Cortex of kidney (tissue), 1 donor: ENCODE data around the gene RBM17.
"Not testable (repeated sequence)": the region's sequence is repeated elsewhere in the genome, so short reads cannot be mapped to it uniquely, and the experiment has no call there.

Experiments used
- DNase-seq: peaks from one replicate; lab custom pipeline; 2025; lab: John Stamatoyannopoulos, UW

Gene RBM17

DNA sequence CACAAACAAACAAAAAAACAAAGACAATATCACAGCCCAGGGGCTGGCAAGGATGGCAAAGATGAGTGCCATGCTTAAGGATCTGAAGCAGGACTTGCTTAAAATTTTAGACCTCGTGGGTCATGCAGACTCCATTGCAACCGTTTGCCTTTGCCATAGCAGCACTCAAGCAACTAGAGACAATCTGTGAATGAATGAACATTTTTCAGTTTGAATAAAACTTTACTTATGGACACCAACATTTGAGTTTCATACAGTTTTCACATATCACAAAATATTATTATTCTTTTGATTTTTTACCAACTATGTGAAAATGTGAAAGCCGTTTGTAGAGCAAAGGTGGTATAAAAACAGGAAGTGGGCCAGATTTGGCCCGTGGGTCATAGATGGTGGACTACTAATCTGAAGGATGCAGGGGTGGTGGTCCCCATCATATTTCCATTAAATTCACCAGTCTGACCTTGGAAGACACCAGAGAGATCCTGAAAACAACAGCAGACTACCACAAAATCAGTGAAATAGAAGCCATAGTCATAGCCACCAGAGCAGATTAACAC is 8.3 kb upstream of the RBM17 start:
- no peak for DNase-seq

DNA sequence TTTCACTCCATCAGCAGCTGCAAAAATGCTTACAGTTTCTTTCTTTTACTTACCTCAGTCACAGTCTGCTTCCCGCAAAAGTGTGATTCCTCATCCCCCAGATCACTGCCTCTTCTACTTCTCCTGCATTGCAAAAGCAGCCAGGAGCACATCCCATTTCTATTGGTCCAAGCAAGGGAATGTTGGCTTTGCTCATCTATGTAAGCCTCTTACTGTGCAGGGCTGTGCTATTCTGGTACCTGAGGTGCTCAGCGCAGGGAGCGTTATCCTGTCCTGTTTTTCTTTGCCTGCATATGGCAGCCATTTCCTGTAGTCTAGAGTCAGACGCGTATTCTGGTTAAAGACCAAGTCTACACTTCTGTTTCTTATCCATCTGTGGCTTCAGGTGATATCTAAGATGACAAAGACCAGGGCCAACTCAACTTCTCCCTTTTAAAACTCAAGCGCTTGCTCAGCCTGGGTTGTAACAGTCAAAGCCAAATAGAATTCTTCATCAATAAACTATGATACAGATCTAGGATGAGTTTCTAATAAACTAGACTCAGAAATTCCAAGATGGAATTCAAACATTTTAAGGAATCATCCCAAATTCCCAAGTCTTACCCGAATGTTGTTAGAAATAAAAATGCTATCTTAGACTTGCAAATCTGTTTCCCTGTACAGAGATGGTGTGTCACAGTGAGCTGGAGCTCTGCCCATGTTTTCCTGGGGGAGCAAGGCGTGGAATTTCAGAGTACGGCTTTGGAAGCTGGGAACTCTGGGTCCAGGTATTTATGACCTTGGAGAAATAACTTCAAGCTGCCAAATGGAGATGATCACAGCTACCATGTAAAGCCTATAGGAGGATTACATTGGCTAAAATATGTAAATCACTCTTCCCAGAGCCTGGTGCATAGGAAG is 6.1 kb upstream of the RBM17 start:
- no peak for DNase-seq

- no peak for DNase-seq
Measured at GRCh38 chr10:6083523-6084475, 5.0 kb upstream of the RBM17 start.

GRCh38 chr10:6086375-6087233 is 2.2 kb upstream of the RBM17 start:
- no peak for DNase-seq

- no peak for DNase-seq
Measured at GRCh38 chr10:6089334-6090219, 743 bp downstream of the RBM17 start.

DNA sequence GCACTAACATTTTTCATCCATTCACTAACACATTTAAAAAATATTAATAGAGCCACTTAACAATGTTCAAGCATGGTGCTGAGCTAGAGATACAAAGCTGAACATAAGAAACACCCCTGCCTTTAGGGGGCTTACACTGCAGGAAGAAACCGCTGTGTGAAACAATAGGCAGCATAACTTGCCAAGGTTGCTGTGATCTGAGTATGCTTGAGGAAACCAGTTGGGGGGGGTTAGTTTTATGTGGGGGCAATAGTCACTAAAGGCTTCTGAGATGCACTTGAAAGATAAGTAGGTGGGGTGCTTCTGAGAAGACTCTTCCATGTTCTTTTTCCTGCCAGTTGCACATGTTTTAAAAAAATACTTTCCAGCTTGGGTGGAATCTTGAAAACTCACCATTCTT is 2.8 kb downstream of the RBM17 start:
- no peak for DNase-seq

DNA sequence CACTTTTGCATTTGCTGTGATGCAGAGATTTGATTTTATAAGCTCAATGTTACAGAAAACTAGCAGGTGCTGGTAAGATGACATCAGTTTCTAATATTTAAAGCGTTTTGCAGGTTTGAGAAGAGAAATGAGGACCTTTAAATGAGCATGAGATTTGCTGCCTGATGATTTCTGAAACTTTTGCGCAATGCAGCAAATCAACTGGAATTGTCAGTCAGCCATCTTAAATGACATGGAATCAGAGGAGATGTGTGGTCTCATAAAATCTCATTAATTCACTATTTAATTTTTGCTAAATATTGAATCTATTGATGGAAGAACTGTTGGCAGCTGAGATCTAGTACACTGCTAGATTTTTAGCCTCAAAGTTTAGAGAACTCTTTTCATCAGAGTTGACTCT is 3.9 kb downstream of the RBM17 start:
- no peak for DNase-seq

- DNase-seq: no peak
Measured at GRCh38 chr10:6095810-6096570, 7.2 kb downstream of the RBM17 start.

GRCh38 chr10:6097063-6097462 is 8.2 kb downstream of the RBM17 start:
- no peak for DNase-seq

DNA sequence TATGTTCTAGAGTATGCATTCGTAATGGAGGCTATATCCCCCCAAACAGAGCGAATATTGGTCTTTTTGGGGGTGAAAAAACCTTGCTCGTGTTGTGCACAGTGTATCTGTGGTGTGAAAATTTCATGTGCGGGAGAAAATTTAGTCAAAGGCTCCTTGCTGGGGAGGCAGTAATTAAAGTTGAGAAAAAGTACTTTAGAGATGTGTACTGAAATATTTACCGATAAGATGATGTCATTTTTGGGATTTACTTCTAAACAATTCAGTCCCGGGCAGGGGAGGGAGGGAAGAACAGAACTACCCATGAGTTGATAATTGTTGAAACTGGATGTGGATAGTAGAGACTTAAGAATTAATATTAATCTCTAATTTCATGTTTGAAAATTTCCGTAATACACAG is 9.3 kb downstream of the RBM17 start:
- no peak for DNase-seq

GRCh38 chr10:6100370-6100769 is 11.5 kb downstream of the RBM17 start:
- no peak for DNase-seq

GRCh38 chr10:6101181-6101580 is 12.3 kb downstream of the RBM17 start:
- no peak for DNase-seq

GRCh38 chr10:6102128-6102527 is 13.3 kb downstream of the RBM17 start:
- DNase-seq: no peak

GRCh38 chr10:6103591-6103990 is 14.8 kb downstream of the RBM17 start:
- DNase-seq: no peak

- DNase-seq: not testable (repeated sequence)
Measured at GRCh38 chr10:6107616-6108015, 18.8 kb downstream of the RBM17 start.

DNA sequence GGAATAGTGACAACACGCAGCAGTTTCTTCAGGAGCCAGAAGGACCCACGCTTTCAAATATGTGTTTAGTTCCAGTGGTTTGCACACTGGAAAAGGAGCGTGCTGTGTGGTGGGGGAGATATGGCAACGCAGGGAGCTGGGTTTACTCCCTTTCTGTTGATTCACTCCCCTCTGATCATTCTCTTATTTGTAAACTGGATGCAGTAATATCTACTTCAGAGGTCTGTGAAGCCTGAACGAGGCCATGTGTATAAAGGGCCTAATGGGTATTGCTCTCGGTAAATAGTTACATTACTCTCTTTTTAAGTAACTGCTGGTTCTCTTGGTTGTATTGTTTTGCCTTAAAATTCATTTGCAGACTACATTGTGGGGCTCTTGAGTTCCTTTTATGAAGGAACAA is 19.2 kb downstream of the RBM17 start:
- DNase-seq: no peak

GRCh38 chr10:6108631-6109443 is 20.0 kb downstream of the RBM17 start:
- no peak for DNase-seq

- DNase-seq: no peak
Measured at GRCh38 chr10:6109444-6109775, 20.6 kb downstream of the RBM17 start.

- DNase-seq: no peak
Measured at GRCh38 chr10:6110136-6110535, 21.3 kb downstream of the RBM17 start.
